Activated CD4-positive, alpha-beta T cell treated with anti-CD3 and anti-CD28 coated beads, Interleukin-2, amount 50 U/mL, for 16 hours (primary cell): Measurements from ENCODE around the gene ARSH.
"Not testable (repeated sequence)": the region's sequence is repeated elsewhere in the genome, so short reads cannot be mapped to it uniquely, and the experiment has no call there.

ENCODE experiments used
- DNase-seq: peaks from one replicate; pipeline ENCODE4 v3.0.0-alpha.2; 2020

The ARSH gene

DNA sequence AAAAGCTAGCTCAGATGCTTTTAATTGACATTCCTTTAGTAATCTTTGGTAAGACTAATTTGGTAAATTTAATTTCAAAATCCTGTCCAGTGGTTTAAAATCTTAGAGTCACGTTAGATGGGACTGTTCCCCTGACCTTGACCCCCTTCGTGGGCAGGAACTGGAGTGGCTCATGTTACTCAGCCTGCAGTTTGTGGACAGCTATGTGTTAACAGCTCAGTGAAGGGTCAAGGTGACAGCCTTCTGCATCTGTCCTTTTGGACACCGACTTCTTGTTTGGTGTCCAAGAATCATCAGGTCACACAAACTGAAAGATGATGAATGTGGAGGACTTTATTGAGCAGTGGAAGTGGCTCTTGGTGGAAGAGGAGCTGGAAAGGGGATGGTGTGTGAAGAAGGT is 37.9 kb downstream of the ARSH start:
- no peak for DNase-seq

DNA sequence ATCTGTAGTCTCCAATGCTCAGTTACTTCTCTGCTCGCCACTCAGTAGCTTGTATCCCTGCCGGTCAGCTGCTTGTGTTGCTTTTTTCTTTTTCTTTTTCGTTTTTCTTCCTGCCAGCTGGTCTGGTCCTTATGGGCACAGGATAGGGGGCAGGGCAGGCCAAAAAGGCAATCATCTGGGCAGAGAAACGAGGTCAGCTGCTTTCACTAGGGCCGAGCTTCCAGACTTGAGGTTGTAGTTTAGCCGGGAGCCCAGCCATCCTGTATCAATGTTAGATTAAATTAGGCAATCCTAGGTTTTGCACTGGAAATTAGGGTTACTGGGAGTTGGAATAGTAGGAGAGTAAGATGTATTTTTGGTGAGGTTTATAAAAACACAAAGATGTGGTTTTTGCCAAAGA is 38.3 kb downstream of the ARSH start:
- DNase-seq, result no peak

DNA sequence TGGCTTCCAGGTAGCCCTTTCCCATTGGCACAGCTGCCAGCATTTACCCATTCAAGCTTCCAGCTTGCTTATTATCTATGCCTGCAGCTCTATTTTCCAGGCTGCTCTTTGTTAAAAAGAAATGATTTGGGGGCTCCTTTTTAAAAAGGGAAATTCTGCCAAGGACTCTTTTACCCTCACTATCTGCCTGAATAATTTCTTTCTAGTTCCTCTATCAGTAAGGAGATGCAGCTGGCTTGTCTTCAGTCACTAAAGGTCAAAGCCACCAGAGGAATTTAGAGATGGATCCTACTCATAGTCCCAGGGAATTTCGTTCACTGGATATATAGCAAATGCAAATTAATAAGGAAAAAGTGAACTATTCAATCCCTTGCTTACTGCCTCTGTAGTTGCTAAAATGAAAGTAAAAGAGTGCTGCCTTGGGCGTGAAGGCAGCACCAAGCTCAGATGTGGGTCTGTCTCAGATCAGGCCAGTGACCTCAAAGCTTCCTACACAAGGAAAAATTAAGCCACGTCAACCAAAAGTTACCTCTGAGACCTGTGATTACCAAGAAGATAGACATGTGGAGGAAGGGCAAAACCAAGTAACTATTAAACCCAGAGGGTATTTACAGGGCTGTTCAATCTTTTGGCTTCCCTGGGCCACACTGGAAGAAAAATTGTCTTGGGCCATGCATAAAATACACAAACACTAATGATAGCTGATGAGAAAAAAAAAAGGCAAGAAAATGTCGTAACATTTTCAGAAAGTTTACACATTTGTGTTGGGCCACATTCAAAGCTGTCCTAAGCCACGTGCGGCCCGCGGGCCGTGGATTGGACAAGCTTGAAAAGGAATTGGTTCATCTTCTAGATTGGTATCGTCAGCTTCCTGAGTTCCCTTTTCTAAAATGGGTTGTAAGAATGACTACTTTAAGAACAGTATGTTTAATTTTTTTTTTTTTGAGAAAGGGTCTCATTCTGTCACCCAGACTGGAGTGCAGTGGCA is 40.2 kb downstream of the ARSH start:
- no peak for DNase-seq

DNA sequence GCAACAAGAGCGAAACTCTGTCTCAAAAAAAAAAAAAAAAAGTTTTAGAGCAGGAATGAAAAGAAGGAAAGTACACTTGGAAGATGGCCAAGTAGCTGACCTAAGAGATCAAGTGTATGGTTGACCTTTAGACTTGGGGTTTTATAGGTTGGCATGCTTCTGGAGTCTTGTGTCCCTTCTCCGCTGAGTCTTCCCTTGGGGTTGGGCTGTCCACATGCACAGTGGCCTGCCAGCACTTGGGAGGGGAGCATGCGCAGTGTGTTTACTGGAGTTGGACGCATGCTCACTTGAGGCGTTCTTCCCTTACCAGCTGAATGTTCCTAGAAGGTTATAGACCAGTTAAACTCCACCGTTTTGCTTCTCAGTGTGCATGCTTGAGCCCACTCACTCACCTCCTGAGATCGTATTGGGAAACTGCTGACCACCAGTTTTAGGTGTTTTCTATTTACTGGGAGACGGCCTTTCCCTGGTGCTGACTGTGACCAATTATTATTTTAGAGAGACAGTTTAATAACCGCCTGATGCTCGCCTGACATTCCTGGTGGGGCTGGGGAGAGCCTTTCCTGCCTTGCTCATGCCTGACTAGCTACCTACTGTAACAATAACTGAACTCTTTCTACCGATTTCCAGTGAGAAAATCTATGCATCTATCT is 44.3 kb downstream of the ARSH start:
- DNase-seq, result not testable (repeated sequence)

GRCh38 chrX:3052860-3053259 is 46.5 kb downstream of the ARSH start:
- no peak for DNase-seq

- DNase-seq, result no peak
Observed at GRCh38 chrX:3066555-3066954, 60.2 kb downstream of the ARSH start.

GRCh38 chrX:3075959-3076358 is 69.6 kb downstream of the ARSH start:
- DNase-seq, result no peak

DNA sequence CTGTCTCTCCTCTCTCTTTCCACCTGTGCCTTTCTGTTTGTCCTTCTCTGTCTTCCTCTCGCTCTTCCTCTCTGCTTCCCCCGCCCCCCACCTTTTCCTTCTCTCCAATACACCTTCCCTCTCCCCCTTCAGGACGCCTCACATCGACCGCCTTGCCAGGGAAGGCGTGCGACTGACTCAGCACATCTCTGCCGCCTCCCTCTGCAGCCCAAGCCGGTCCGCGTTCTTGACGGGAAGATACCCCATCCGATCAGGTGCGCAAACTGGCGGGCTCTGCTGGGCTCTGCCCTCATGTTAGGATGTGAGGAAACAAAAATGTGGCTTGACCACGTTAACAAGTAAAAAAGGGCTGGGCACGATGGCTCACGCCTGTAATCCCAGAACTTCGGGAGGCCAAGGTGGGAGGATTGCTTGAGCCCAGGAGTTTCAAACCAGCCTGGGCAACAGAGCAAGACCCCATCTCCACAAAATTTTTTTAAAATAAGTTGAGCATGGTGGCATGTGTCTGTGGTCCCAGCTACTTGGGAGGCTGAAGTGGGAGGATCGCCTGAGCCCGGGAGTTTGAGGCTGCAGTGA is 70.2 kb downstream of the ARSH start:
- no peak for DNase-seq
